Transverse colon (tissue), 3 donors: ENCODE results near the gene SNRNP25.

Experiments
- POLR2A ChIP-seq: fragments of 450-650 bp; IDR thresholded peaks from one replicate; pipeline ENCODE4 v1.6.1; 2016; ENCODE audit warnings: antibody characterized with exemption, mild to moderate bottlenecking, moderate library complexity
- TF ChIP-seq, protein P1 (sequence below), 5 experiments: fragments of 200-600 bp in 3 of 5; fragments of 450-650 bp in 2 of 5; sonication (generic) in 3 of 5; IDR thresholded peaks; 1 replicate in 2 of 5; 2 replicates in 3 of 5; pipeline ENCODE4 v1.5.1; 2016 to 2017; ENCODE audit warnings: antibody characterized with exemption in 5 of 5, inconsistent platforms in 3 of 5, mild to moderate bottlenecking in 2 of 5, moderate library complexity in 1 of 5

DNA sequence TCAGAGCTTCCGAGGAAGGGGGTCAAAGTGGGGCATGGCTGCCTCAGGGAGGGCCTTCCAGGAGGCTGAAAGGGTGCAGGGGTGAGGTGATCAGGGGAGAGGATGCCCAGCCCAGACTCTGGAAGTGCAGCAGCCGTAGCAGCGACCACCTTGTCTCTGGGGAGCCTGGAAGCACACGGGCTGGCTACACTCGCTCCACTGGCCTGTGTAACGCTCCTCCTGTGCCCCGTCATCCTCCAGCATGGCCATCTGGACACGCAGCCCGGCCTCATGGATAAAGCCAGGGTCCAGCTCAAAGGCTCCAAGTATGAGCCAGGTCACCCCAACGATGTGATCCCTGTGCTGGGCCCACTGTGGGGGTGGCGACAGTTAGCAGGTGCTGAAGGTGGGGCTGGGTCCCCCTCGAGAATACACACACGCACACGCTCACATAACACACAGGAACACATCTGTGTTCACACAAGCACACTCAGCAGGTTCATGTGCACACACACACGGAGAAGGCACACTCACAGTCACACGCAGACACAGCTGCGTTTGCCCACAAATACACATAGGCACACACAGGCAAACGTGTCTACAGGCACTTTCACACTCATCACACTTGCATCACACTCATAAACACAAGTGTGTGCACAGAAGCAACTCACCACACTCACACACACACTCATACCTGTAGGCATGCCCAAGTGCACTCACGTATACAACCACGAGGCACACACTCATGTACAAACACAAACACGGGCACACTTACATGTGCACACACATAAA is 19.6 kb upstream of the SNRNP25 start:
- TF ChIP-seq, protein P1, sequence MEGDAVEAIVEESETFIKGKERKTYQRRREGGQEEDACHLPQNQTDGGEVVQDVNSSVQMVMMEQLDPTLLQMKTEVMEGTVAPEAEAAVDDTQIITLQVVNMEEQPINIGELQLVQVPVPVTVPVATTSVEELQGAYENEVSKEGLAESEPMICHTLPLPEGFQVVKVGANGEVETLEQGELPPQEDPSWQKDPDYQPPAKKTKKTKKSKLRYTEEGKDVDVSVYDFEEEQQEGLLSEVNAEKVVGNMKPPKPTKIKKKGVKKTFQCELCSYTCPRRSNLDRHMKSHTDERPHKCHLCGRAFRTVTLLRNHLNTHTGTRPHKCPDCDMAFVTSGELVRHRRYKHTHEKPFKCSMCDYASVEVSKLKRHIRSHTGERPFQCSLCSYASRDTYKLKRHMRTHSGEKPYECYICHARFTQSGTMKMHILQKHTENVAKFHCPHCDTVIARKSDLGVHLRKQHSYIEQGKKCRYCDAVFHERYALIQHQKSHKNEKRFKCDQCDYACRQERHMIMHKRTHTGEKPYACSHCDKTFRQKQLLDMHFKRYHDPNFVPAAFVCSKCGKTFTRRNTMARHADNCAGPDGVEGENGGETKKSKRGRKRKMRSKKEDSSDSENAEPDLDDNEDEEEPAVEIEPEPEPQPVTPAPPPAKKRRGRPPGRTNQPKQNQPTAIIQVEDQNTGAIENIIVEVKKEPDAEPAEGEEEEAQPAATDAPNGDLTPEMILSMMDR (IDR thresholded peaks at IDR 0.05) = no peak
- no peak for TF ChIP-seq POLR2A
